ENCODE measurements around the gene DNAH2.

DNA sequence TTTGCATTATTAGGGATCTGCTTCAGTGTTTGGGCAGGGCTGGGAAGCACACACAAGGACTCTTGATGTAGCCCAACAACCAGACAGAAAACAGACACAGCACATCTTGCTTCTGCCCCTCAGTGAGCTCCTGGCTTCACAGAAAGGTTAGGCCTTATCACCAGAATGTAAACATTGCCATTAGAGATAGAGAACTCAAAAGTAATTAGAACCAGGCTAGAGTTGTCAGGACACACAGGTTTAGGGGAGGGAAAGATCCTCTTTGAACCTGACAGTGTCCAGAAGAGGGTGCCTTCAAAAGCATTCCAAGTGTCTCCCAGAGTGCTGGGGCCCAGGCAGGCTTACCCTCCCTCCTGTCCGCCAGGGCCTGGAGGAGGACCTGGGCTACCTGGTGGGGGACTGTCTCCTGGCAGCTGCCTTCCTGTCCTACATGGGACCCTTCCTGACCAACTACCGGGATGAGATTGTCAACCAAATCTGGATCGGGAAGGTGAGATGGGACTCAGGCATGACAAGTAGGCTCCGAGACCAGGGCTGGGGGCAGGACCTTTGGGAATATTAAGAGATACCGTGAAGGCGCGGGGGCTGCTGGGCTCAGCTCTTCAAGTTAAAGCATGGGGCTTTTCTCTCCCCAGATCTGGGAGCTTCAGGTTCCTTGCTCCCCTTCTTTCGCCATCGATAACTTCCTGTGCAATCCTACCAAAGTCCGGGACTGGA lies 99.5 kb downstream of the DNAH2 start:
- TF ChIP-seq, protein P1, sequence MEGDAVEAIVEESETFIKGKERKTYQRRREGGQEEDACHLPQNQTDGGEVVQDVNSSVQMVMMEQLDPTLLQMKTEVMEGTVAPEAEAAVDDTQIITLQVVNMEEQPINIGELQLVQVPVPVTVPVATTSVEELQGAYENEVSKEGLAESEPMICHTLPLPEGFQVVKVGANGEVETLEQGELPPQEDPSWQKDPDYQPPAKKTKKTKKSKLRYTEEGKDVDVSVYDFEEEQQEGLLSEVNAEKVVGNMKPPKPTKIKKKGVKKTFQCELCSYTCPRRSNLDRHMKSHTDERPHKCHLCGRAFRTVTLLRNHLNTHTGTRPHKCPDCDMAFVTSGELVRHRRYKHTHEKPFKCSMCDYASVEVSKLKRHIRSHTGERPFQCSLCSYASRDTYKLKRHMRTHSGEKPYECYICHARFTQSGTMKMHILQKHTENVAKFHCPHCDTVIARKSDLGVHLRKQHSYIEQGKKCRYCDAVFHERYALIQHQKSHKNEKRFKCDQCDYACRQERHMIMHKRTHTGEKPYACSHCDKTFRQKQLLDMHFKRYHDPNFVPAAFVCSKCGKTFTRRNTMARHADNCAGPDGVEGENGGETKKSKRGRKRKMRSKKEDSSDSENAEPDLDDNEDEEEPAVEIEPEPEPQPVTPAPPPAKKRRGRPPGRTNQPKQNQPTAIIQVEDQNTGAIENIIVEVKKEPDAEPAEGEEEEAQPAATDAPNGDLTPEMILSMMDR (conservative IDR thresholded peaks at IDR 0.05 in 1 of 2, IDR thresholded peaks at IDR 0.05 in 1 of 2; ENCODE audit: extremely low read depth in 1 of 2, insufficient read depth in 1 of 2, low read depth in 1 of 2, low read length in 2 of 2) = no peak
- no peak for TF ChIP-seq EZH2 (IDR thresholded peaks at IDR 0.05; ENCODE audit: borderline replicate concordance, low read length)

All from mammary epithelial cell (primary cell).